ENCODE results near the gene MAP1LC3B. TPM values are rescaled to one million over a fixed set of nuclear protein-coding genes. Genes with fewer than 3 reads are reported as not detected.

MAP1LC3B gene
- total and polyA plus RNA-seq, 2 of the 8 experiments (the other 6 are each of a cell fraction or from before 2014, with no cell fraction given) = 29.5 to 48.5 TPM

DNA sequence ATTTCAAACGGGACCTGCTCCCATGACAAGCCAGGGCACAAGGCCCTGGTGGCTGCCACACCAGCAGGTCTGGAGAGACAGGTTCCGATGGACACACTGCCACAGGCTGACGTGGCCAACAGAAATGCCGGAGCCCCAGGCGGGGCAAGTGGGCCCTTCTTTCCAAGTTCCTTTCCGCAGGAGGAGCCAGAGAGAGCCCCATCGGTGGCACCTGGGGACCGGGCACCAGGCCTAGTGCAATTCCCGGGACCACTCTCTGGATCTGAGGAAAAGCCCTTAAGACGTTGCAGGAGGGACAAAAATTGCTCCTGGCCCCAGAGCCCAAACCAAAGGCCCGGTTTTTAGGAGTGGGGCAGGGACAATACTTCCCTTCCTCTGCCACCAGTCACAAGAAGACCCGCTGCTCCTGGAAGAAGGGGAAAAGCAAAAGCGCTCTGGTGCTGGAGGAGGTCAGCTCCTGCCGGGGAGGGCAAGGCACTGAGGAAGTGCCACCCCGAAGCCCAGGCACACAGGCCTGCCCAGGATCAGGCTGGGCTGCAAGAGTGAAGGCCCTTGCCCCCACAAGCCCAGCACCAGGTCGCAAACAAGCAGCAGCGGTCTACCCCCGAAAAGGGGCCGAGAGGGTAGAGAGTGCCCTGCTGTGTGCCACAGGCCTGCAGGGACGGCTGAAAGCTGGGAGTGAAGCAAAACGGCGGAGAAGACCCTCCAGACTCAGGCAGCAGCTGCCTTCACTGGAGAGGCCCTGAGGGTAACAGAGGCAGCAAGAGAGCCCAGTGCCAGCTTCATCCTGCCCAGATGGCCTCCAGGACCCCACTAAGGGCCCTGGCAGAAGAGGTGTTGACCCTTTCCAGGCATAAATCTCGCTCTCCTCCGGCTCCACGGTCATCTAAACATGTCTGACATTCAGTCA lies 29.1 kb downstream of the MAP1LC3B start (continued):
- no peak for TF ChIP-seq SIN3A (conservative IDR thresholded peaks at IDR 0.05 in 1 of 2, IDR thresholded peaks at IDR 0.05 in 1 of 2; ENCODE audit: low read depth in 1 of 2, low read length in 2 of 2)
